Mammary epithelial cell (primary cell): ENCODE measurements around the gene EYS.

ENCODE experiments used
- EZH2 ChIP-seq: IDR thresholded peaks from 2 replicates; pipeline ENCODE4 v1.6.1; 2012; ENCODE audit warnings: low read length, inconsistent platforms, borderline replicate concordance
- TF ChIP-seq, protein P1 (sequence below), 2 donors: IDR thresholded peaks in 1 of 2; conservative IDR thresholded peaks in 1 of 2; 2 replicates each; pipeline ENCODE4 v1.5.1; 2011 to 2012; ENCODE audit warnings: inconsistent platforms in 2 of 2, low read length in 2 of 2, mild to moderate bottlenecking in 2 of 2, control low read depth in 1 of 2, low read depth in 1 of 2; ENCODE audit not compliant: insufficient read depth in 1 of 2; ENCODE audit errors: extremely low read depth in 1 of 2

DNA sequence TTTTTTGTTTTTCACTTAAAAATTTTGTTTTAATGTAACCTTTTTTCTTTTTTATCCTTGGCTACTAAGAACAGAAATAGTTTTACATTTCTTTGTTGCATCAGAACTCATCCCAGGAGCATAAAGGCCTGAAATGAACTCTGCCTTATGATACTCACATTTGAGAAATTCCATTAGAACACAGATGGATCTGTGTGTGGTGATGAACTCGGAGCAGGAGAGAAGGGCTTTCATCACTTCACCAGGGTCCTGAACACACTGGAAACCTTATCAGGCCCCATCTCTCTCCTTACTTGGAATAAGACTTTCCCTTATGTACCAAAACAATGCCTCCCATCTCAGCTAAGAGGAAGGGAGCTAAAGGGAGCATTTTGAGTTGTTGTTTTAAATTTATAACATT is 1932.1 kb downstream of the EYS start:
- TF ChIP-seq, protein P1, sequence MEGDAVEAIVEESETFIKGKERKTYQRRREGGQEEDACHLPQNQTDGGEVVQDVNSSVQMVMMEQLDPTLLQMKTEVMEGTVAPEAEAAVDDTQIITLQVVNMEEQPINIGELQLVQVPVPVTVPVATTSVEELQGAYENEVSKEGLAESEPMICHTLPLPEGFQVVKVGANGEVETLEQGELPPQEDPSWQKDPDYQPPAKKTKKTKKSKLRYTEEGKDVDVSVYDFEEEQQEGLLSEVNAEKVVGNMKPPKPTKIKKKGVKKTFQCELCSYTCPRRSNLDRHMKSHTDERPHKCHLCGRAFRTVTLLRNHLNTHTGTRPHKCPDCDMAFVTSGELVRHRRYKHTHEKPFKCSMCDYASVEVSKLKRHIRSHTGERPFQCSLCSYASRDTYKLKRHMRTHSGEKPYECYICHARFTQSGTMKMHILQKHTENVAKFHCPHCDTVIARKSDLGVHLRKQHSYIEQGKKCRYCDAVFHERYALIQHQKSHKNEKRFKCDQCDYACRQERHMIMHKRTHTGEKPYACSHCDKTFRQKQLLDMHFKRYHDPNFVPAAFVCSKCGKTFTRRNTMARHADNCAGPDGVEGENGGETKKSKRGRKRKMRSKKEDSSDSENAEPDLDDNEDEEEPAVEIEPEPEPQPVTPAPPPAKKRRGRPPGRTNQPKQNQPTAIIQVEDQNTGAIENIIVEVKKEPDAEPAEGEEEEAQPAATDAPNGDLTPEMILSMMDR (conservative IDR thresholded peaks at IDR 0.05 in 1 of 2, IDR thresholded peaks at IDR 0.05 in 1 of 2; ENCODE audit: extremely low read depth in 1 of 2, insufficient read depth in 1 of 2, low read depth in 1 of 2, low read length in 2 of 2), result no peak
- TF ChIP-seq EZH2, result no peak
